AG09319 (cell line): Measurements from ENCODE around the gene DBF4B.

Experiments
- DNase-seq: peaks from one replicate; pipeline ENCODE4 v3.0.0-alpha.2; 2010; ENCODE audit warnings: low read depth; ENCODE audit errors: extremely low read depth
- CTCF ChIP-seq: IDR thresholded peaks from 2 replicates; pipeline ENCODE4 v1.5.1; 2011; ENCODE audit warnings: low read depth, mild to moderate bottlenecking, inconsistent platforms, low read length, moderate library complexity

Gene DBF4B

DNA sequence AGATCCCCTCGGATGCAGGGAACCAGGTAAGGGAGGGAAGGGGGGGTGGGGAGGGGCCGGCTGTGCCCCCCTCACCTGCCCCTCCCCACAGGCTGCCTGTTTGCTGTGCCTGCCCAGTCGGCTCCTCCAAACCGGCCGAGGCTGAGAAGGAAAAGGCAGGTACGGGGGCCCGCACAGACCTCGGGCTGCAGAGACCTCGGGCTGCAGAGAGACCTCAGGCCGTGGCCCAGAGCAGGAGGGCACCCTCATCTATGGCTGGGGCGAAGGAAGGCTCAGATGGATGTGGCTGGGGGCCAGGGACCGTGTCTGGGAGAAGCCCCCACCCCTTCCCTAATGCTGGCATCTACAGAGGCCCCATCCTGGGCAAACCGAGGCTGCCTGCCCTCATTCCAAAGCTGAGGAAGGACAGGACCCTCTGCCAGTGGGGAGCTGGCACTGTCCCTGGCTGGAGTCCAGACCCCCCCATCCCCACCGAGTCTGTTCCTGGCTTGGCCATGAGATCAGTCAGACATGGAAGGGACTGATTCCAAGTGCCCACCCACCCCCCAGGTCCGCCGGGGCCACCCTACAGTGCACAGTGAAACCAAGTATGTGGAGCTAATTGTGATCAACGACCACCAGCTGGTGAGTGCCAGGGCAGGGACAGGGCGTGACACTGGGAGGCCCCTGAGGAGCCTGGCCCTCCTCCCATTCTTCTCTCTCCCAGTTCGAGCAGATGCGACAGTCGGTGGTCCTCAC is 64.0 kb downstream of the DBF4B start:
- TF ChIP-seq CTCF = no peak
- no peak for DNase-seq

GRCh38 chr17:44773140-44773539 is 64.7 kb downstream of the DBF4B start:
- no peak for DNase-seq

DNA sequence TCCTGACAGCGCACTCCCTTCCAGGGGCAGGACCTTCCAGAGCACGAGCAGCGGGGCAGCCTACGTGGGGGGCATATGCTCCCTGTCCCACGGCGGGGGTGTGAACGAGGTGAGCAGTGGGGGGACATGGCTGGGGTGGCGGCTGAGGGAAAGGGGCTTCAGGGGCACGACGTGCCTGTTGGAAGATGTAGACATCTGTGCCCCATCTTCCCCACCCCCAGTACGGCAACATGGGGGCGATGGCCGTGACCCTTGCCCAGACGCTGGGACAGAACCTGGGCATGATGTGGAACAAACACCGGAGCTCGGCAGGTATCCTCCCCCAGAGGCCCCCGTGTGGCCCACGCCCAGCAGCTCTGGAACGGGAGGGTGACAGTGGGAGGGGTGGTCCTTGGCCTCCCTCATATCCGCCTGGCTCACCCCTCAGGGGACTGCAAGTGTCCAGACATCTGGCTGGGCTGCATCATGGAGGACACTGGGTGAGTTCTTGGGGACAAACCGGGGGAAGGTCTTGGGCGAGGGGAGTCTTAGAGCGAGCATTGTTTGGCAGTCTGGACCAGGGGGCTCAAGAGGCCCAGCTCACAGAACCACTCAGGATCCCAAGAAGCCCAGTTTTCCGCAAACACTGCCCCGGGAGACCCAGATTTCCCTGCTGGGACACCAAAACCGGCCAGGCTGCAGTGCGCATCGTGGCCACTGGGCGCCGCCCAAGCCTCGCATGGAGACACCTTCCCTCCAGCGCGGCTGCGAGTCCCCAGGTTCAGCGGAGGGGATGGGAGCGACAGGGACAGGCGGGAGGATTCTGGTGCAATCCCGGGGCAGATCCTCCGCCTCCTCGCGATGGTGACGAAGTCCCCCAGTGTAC is 66.0 kb downstream of the DBF4B start:
- peak; percentile 27 for DNase-seq
- TF ChIP-seq CTCF = peak; percentile 100

More at GRCh38 chr17:44773140-44773539, 64.7 kb downstream of the DBF4B start:
- TF ChIP-seq CTCF = no peak

GRCh38 chr17:44775136-44775837 is 66.8 kb downstream of the DBF4B start:
- DNase-seq = peak; percentile 93
- TF ChIP-seq CTCF = no peak

DNA sequence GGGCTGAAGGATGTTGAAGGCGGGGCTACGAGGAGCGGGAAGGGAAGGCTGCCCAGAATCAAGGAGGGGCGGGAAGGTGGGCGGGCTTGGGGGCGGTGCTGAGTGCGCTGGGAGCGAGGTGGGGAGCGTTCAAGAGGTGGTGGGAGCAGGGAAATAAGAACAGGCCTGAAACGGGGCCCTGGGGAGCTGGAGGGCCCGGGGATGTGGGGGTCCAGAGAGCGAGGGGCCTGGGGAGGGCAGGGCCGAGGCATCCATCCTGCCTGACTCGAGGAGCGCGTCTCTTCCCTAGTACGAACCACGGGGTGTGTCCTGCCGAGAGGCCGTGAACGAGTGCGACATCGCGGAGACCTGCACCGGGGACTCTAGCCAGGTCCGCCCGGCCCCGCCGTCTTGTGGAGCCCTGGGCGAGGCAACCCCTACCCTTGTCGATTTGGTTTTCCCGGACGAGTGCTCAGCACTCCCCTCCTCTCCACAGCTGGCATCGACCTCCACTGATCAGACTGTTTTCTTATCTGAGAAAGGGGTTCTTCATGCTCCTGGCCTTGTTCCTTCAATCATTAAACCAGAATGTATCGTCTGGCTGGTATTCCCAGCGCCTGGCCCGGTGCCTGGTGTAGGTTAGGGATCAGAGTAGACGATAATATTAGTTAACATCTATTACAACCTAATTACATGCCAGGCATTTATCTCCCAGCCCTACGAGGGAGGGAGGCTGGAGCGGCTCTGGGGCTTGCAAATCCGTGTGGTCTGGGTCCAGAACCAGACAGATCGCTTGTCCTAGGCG is 67.6 kb downstream of the DBF4B start:
- no peak for DNase-seq

More for the DNA sequence above, 67.6 kb downstream of the DBF4B start:
- no peak for TF ChIP-seq CTCF
